ENCODE data around the gene RUFY3. TPM values are rescaled to one million over a fixed set of nuclear protein-coding genes. Genes with fewer than 3 reads are reported as not detected.
A peak's percentile ranks its signal among the peaks of the same experiment; 100 is the strongest.

The RUFY3 gene
- total RNA-seq, 1 donor from 2014 or later = 11.7 TPM

GRCh38 chr4:70703619-70704214 is 18.0 kb upstream of the RUFY3 start:
- intact Hi-C loops (cut with DNase I) = no loop called here
- H3K4me3 ChIP-seq = peak overlapping the region; percentile 89 to 98
- H3K4me1 ChIP-seq = peaks cover 0 to 11% of the 10 kb centered on the region in 2 donors
- no peaks in the 10 kb centered on the region for H3K36me3 ChIP-seq
- H3K9me3 ChIP-seq = no peaks in the 10 kb centered on the region
- no peaks in the 10 kb centered on the region for H3K27me3 ChIP-seq
- no peak for TF ChIP-seq CTCF (IDR thresholded peaks at IDR 0.05)
- no peak for DNase-seq (ENCODE audit: low spot score in 2 of 2)
- H3K27ac ChIP-seq = peak overlapping the region; percentile 92 to 96

GRCh38 chr4:70704215-70704930 is 17.4 kb upstream of the RUFY3 start:
- peak; percentile 24 to 88 for DNase-seq (ENCODE audit: low spot score in 2 of 2)
- Histone ChIP-seq H3K4me3 (peak overlapping the region; percentile 89 to 98), H3K9me3 (no peaks in the 10 kb centered on the region), H3K36me3 (no peaks in the 10 kb centered on the region), H3K27ac (peak overlapping the region; percentile 92 to 96), H3K27me3 (no peaks in the 10 kb centered on the region), H3K4me1 (peaks cover 0 to 11% of the 10 kb centered on the region in 2 donors)
- intact Hi-C loops (cut with DNase I) = no loop called here
- peak; percentile 13 to 54 (median 28) for TF ChIP-seq CTCF (IDR thresholded peaks at IDR 0.05)

GRCh38 chr4:70704931-70705182 is 16.9 kb upstream of the RUFY3 start:
- Histone ChIP-seq H3K36me3 (no peaks in the 10 kb centered on the region), H3K27ac (peak overlapping the region; percentile 92 to 96), H3K9me3 (no peaks in the 10 kb centered on the region), H3K27me3 (no peaks in the 10 kb centered on the region), H3K4me3 (peak overlapping the region; percentile 89 to 98), H3K4me1 (peaks cover 0 to 11% of the 10 kb centered on the region in 2 donors)
- TF ChIP-seq CTCF (IDR thresholded peaks at IDR 0.05) = no peak
- DNase-seq (ENCODE audit: low spot score in 2 of 2) = no peak
- intact Hi-C loops (cut with DNase I) = loop anchor here (1.0 to 5.0 kb wide), 3 partner anchors 17 to 482 kb away; partner anchors contain the start of genes GRSF1 and UTP3

- Histone ChIP-seq H3K4me3 (peak overlapping the region; percentile 89 to 98), H3K4me1 (peaks cover 0 to 11% of the 10 kb centered on the region in 2 donors), H3K27ac (peak overlapping the region; percentile 92 to 96), H3K9me3 (no peaks in the 10 kb centered on the region), H3K36me3 (no peaks in the 10 kb centered on the region), H3K27me3 (no peaks in the 10 kb centered on the region)
- intact Hi-C loops (cut with DNase I) = loop anchor here (1.0 to 5.0 kb wide), 3 partner anchors 17 to 482 kb away; partner anchors contain the start of genes GRSF1 and UTP3
- peak; percentile 16 to 86 for DNase-seq (ENCODE audit: low spot score in 2 of 2)
- TF ChIP-seq CTCF (IDR thresholded peaks at IDR 0.05) = no peak
Measured at GRCh38 chr4:70705183-70706043, 16.4 kb upstream of the RUFY3 start.

GRCh38 chr4:70706044-70706461 is 15.7 kb upstream of the RUFY3 start:
- H3K4me1 ChIP-seq = peaks cover 0 to 11% of the 10 kb centered on the region in 2 donors
- no peaks in the 10 kb centered on the region for H3K36me3 ChIP-seq
- intact Hi-C loops (cut with DNase I) = loop anchor here (5.0 kb wide), 1 partner anchor 481 kb away; no protein-coding TSS in a partner anchor
- no peak for DNase-seq (ENCODE audit: low spot score in 2 of 2)
- no peaks in the 10 kb centered on the region for H3K27me3 ChIP-seq
- peak overlapping the region; percentile 92 to 96 for H3K27ac ChIP-seq
- TF ChIP-seq CTCF (IDR thresholded peaks at IDR 0.05) = no peak
- H3K4me3 ChIP-seq = peak overlapping the region; percentile 89 to 98
- H3K9me3 ChIP-seq = no peaks in the 10 kb centered on the region

Data from ascending aorta (tissue), 2 donors.